HUES64 (cell line): ENCODE results near the gene RBCK1.

Source experiments
- H3K27ac ChIP-seq: 2 replicates; pipeline ENCODE4 v1.7.0; 2013; ENCODE audit warnings: low read depth, low read length, inconsistent platforms
- H3K27me3 ChIP-seq: 2 replicates; pipeline ENCODE4 v1.6.1; 2013; ENCODE audit warnings: mild to moderate bottlenecking, low read length; ENCODE audit not compliant: insufficient read depth
- H3K36me3 ChIP-seq: 2 replicates; pipeline ENCODE4 v1.6.1; 2013; ENCODE audit warnings: mild to moderate bottlenecking, low read length; ENCODE audit not compliant: insufficient read depth
- H3K4me1 ChIP-seq: 2 replicates; pipeline ENCODE4 v1.6.1; 2013; ENCODE audit warnings: mild to moderate bottlenecking, low read length, moderate library complexity; ENCODE audit not compliant: insufficient read depth
- H3K4me3 ChIP-seq: 2 replicates; pipeline ENCODE4 v1.5.1; 2013; ENCODE audit warnings: mild to moderate bottlenecking, low read length, moderate library complexity
- H3K9ac ChIP-seq: 2 replicates; pipeline ENCODE4 v1.6.1; 2013; ENCODE audit warnings: mild to moderate bottlenecking, low read depth, low read length
- H3K9me3 ChIP-seq: 2 replicates; pipeline ENCODE4 v1.6.1; 2013; ENCODE audit warnings: low read depth, low read length; ENCODE audit not compliant: insufficient read depth
- WGBS: fragments of 150-250, 120-280 bp; methylation state at CpG from one replicate; pipeline ENCODE4 v1.1.7; 2013; ENCODE audit warnings: missing lambda C conversion rate; 5-methylcytosine and 5-hydroxymethylcytosine counted together

Gene RBCK1

DNA sequence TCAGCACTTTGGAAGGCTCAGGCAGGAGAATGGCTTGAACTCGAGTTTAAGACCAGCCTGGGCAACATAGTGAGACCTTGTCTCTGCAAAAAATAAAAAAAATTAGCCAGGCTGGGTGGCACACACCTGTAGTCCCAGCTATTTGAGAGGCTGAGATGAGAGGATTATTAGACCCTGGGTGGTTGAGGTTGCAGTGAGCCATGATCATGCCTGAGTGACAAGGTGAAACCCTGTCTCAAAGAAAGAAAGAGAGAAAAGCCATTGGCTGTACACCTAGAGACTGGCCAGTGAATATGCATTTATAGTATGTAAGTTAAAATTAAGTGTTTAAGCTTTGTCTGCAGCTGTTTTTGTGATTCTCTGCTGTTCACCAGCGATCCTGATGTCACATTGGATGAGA, 6.1 kb downstream of the RBCK1 start:
- H3K27me3 ChIP-seq: no peaks in the 10 kb centered on the region
- no peak overlapping the region for H3K9ac ChIP-seq
- WGBS: 90% methylated on average over 2 of the region's 2 CpGs
- no peaks in the 10 kb centered on the region for H3K4me1 ChIP-seq
- no peak overlapping the region for H3K4me3 ChIP-seq
- H3K9me3 ChIP-seq: peaks cover 6% of the 10 kb centered on the region; the same call in 1 of the 2 replicates
- H3K27ac ChIP-seq: no peak overlapping the region
- H3K36me3 ChIP-seq: peaks cover 45% of the 10 kb centered on the region

DNA sequence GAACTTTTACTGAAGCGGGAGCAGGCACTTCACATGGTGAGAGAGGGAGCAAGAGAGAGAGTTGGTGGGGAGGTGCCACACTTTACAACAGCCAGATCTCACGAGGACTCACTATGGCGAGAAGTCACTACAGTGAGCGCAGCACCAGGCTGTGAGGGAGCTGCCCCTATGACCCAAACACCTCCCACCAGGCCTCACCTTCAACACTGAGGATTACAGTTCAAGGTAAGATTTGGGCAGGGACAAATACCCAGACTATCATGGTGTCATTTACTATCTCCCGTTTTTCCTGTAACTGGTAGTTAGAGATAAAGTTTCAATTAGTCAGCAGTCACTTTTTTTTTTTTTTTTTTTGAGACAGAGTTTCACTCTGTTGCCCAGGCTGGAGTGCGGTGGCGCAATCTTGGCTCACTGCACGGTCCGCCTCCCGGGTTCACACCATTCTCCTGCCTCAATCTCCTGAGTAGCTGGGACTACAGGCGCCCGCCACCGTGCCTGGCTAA, 7.8 kb downstream of the RBCK1 start:
- Histone ChIP-seq H3K27me3 (no peaks in the 10 kb centered on the region), H3K27ac (no peak overlapping the region), H3K4me3 (no peak overlapping the region), H3K9ac (no peak overlapping the region), H3K4me1 (no peaks in the 10 kb centered on the region), H3K9me3 (peaks cover 6% of the 10 kb centered on the region; the same call in 1 of the 2 replicates), H3K36me3 (peaks cover 41% of the 10 kb centered on the region)
- 94% methylated on average over 12 of the region's 13 CpGs for WGBS

DNA sequence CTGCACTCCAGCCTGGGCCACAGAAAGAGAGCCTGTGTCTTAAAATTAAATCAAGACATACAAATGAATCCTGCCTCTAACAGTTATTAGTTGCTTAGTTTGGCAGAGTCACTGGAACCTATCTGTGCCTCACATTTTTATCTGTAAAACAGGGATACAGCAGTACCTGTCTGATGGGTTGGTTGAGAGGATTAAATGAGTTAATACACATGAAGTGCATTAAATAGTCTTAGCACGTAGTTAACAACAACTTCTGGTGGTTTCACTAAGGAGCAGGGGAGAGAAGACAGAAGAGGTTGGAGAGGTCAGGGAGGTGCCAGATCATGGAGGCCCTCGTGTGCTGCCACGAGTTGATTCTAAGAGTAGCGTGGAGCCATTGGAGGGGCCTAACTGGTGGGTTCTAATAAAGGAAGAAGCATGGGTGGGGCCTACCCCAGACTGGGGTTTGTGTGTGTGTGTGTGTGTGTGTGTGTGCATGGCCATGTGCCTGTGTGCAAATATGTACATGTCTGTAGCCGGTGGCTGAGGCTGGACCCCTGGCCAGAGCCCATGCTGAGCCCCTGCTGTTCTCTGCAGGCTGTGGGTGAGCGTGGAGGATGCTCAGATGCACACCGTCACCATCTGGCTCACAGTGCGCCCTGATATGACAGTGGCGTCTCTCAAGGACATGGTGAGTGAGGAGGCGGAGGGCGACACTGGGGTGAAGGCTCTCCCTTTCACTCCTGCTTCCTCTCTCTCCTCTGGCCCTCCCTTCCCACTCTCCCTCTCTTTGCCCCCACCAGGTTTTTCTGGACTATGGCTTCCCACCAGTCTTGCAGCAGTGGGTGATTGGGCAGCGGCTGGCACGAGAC, 9.1 kb downstream of the RBCK1 start:
- no peak overlapping the region for H3K9ac ChIP-seq
- H3K4me1 ChIP-seq: no peaks in the 10 kb centered on the region
- H3K9me3 ChIP-seq: no peaks in the 10 kb centered on the region
- H3K4me3 ChIP-seq: no peak overlapping the region
- WGBS: 91% methylated on average over 13 of the region's 13 CpGs
- H3K36me3 ChIP-seq: peaks cover 44% of the 10 kb centered on the region
- no peak overlapping the region for H3K27ac ChIP-seq
- H3K27me3 ChIP-seq: no peaks in the 10 kb centered on the region

DNA sequence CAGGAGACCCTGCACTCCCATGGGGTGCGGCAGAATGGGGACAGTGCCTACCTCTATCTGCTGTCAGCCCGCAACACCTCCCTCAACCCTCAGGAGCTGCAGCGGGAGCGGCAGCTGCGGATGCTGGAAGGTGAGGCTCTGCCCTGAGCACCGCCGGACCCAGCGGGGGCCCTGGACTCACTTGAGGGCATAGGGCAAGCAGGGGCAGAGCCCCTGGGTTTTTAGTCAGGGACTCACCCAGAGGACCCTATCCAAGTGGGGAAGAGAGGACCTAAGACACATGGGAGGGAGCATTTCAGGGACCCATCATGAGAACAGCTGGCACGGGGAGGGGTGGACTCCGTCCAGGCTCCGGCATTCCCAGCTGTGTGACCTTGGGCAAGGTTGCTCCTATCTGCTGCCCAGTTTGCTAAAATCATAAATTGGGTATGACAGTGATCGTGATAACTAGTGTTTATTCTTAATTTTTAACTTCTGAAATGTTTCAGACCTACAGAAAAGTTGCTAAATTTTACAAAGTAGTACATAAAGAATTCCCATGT, 9.8 kb downstream of the RBCK1 start:
- WGBS: 98% methylated on average over 11 of the region's 12 CpGs
- peaks cover 44% of the 10 kb centered on the region for H3K36me3 ChIP-seq

DNA sequence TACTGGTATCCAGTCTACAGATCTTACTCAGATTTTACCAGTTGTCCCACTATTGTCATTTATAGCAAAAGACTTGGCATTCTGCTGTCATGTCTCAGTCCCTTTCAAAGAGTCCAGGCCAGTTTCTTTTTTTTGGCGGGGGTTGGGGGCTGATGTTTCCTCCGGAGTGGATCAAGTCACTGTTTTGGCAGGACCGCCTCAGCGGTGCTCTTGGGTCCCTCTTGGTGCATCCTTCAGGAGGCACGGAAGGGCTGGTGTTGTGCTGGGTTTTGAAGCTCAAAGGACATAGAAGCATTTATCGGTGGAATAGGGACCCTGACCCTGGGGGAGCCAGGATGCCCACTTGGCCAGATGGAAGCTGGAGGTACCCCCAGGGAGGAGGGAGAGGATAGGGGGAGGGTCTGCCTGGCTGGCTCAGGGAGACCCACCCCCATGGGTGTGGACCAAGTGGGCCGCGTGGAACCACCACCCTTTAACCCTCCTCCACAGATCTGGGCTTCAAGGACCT, 10.8 kb downstream of the RBCK1 start:
- 93% methylated on average over 8 of the region's 8 CpGs for WGBS
- Histone ChIP-seq H3K4me3 (no peak overlapping the region), H3K9me3 (no peaks in the 10 kb centered on the region), H3K36me3 (peaks cover 49% of the 10 kb centered on the region), H3K9ac (no peak overlapping the region), H3K4me1 (no peaks in the 10 kb centered on the region), H3K27ac (no peak overlapping the region), H3K27me3 (no peaks in the 10 kb centered on the region)

More for the DNA sequence above, 9.8 kb downstream of the RBCK1 start:
- Histone ChIP-seq H3K27ac (no peak overlapping the region), H3K4me3 (no peak overlapping the region), H3K9ac (no peak overlapping the region), H3K4me1 (no peaks in the 10 kb centered on the region), H3K27me3 (no peaks in the 10 kb centered on the region), H3K9me3 (no peaks in the 10 kb centered on the region)

DNA sequence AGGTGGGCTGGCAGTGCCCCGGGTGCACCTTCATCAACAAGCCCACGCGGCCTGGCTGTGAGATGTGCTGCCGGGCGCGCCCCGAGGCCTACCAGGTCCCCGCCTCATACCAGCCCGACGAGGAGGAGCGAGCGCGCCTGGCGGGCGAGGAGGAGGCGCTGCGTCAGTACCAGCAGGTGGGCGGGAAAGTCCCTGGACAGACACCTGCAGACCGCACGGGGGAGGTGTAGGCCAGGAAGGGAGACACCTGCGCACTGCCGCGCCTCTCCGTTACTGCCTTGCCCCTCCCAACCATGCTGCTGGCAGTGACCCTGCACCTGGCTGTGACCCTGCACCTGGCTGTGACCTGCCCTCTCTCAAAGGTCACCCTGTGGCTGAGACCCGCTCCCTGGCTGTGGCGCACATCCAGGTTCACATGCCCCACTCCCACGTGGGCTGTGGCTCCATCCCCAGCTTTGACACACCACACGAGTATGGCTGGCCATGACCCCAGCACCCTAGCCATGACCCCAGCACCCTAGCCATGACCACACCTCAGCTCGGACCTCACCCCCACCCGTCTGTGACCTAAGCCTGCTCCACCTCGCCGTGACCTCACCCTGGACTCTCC, 11.6 kb downstream of the RBCK1 start:
- no peak overlapping the region for H3K9ac ChIP-seq
- no peak overlapping the region for H3K4me3 ChIP-seq
- no peaks in the 10 kb centered on the region for H3K4me1 ChIP-seq
- H3K36me3 ChIP-seq: peaks cover 52% of the 10 kb centered on the region
- H3K27ac ChIP-seq: no peak overlapping the region
- no peaks in the 10 kb centered on the region for H3K9me3 ChIP-seq
- H3K27me3 ChIP-seq: no peaks in the 10 kb centered on the region
- 95% methylated on average over 32 of the region's 32 CpGs for WGBS

DNA sequence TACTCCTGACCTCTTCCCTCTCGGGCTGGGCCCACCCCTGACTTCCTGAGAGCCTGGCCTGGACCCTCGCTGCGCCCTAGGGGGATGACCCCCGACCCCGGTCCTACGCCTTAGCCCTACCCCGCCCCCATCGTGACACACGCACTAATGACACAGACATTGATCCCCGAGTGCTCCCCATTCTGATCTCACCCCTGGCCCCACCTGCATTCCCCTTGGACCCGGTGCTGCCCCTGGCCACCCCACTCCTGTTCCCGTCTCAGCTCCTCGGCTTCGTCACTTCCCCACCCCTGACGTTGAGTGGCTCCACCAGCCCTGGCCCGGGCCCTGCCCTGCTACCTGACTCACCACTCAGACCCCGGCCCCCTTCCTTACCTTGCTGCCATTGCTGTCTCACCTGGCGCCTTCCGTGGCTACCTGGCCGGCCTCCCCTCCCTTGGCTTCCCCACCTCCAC, 12.1 kb downstream of the RBCK1 start:
- Histone ChIP-seq H3K4me3 (no peak overlapping the region), H3K4me1 (no peaks in the 10 kb centered on the region), H3K9me3 (no peaks in the 10 kb centered on the region), H3K27ac (no peak overlapping the region), H3K27me3 (no peaks in the 10 kb centered on the region), H3K36me3 (peaks cover 52% of the 10 kb centered on the region), H3K9ac (no peak overlapping the region)
- 96% methylated on average over 20 of the region's 20 CpGs for WGBS

DNA sequence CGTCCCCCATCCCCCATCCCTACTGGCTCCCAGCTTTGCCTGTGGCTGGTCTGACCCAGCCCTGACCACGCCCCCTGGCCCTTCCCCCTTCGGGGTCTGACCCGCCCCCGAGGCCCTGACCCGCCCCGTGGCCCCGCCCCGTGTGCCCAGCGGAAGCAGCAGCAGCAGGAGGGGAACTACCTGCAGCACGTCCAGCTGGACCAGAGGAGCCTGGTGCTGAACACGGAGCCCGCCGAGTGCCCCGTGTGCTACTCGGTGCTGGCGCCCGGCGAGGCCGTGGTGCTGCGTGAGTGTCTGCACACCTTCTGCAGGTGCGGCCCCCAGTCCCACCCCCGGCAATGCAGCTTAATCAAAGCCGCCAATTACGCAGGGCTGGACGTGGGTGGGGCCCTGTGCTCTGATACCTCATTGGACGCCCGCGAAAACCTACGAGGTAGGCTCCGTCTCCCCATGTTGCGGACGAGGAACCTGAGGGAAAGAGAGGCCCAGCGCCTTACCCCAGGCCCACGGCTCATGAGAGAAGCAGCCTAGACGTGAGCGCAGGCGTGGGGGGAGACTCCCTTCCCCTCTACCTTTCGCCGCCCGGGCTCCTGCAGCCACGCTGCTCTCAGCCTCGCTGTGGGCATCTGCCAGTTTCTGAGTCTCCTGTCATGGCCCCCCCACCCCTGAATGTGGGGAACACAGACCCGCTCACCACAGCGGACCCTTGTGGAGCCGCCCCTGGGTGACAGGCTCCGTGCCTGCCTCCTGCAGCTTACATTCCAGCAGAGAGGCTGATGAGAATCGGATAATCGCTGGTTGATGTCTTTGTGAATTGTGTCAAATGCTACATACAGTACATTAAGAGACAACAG, 12.8 kb downstream of the RBCK1 start:
- H3K4me1 ChIP-seq: no peaks in the 10 kb centered on the region
- H3K4me3 ChIP-seq: no peak overlapping the region
- WGBS: 96% methylated on average over 48 of the region's 49 CpGs
- H3K36me3 ChIP-seq: peaks cover 52% of the 10 kb centered on the region
- H3K9ac ChIP-seq: no peak overlapping the region
- H3K27me3 ChIP-seq: no peaks in the 10 kb centered on the region
- H3K27ac ChIP-seq: no peak overlapping the region
- no peaks in the 10 kb centered on the region for H3K9me3 ChIP-seq

DNA sequence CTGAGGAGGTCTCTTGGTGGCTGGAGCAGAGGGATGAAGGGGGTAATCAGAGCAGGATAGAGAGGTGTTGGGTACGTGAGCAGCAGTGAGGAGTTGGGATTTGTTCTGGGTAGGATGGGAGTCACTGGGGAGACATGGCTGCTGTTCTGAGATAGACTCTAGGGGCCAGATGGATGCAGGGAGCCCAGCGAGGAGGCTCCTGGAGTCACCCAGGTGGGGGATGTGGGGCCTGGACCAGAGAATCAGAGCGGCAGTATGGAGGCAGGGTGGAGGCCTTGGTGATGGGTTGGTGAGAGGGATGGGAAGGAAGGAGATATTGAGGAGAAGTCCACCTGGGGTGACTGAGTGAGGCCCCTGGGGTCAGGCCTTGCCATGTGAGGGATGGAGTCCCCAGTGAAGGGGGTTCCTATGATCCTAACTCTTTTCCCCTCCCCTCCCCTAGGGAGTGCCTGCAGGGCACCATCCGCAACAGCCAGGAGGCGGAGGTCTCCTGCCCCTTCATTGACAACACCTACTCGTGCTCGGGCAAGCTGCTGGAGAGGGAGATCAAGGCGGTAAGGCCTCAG, 13.7 kb downstream of the RBCK1 start:
- no peaks in the 10 kb centered on the region for H3K4me1 ChIP-seq
- no peak overlapping the region for H3K9ac ChIP-seq
- H3K9me3 ChIP-seq: no peaks in the 10 kb centered on the region
- H3K27ac ChIP-seq: no peak overlapping the region
- 95% methylated on average over 8 of the region's 8 CpGs for WGBS
- peaks cover 52% of the 10 kb centered on the region for H3K36me3 ChIP-seq
- no peak overlapping the region for H3K4me3 ChIP-seq
- no peaks in the 10 kb centered on the region for H3K27me3 ChIP-seq

DNA sequence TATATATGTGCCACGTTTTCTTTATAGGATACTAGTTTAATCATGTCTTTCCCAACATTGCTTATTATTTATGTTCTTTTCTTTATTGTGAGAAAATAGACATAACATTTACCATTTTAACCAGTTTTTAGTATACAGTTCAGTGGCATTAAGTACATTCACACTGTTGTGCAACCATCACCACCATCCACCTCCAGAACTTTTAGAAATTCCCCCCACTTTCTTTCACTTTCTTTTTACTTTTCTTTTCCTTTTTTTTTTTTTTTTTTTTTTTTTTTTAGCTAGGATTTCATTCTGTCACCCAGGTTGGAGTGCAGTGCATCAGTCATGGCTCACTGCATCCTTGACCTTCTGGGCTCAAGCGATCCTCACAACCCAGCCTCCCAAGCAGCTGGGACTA, 18.5 kb downstream of the RBCK1 start:
- no peaks in the 10 kb centered on the region for H3K27me3 ChIP-seq
- H3K27ac ChIP-seq: no peak overlapping the region
- no peaks in the 10 kb centered on the region for H3K9me3 ChIP-seq
- no peak overlapping the region for H3K9ac ChIP-seq
- H3K4me3 ChIP-seq: no peak overlapping the region
- no peaks in the 10 kb centered on the region for H3K4me1 ChIP-seq
- WGBS: 100% methylated on average over 1 of the region's 2 CpGs
- peaks cover 61% of the 10 kb centered on the region for H3K36me3 ChIP-seq
